Endodermal cell (in vitro differentiated cells): ENCODE data around the gene CALHM2. TPM values are rescaled to one million over a fixed set of nuclear protein-coding genes. Genes with fewer than 3 reads are reported as not detected.
A peak's percentile ranks its signal among the peaks of the same experiment; 100 is the strongest.

Experiments used
- DNase-seq: peaks from one replicate; pipeline ENCODE4 v3.0.0-alpha.2; 2017
- H3K27ac ChIP-seq: 2 replicates; pipeline ENCODE4 v1.5.1; 2013; ENCODE audit warnings: mild to moderate bottlenecking, low read depth, low read length, moderate library complexity
- H3K27me3 ChIP-seq: 2 replicates; pipeline ENCODE4 v1.6.1; 2013; ENCODE audit warnings: mild to moderate bottlenecking, low read length, moderate library complexity; ENCODE audit not compliant: insufficient read depth, control insufficient read depth, poor library complexity, severe bottlenecking
- H3K36me3 ChIP-seq: 2 replicates; pipeline ENCODE4 v1.7.0; 2013; ENCODE audit warnings: mild to moderate bottlenecking, low read length, moderate library complexity; ENCODE audit not compliant: control insufficient read depth, insufficient read depth
- H3K4me1 ChIP-seq: one replicate; pipeline ENCODE4 v1.7.0; 2013; ENCODE audit warnings: low read length; ENCODE audit not compliant: control insufficient read depth, insufficient read depth
- H3K4me3 ChIP-seq: 2 replicates; pipeline ENCODE4 v1.5.1; 2013; ENCODE audit warnings: mild to moderate bottlenecking, low read length, moderate library complexity
- H3K9ac ChIP-seq: 2 replicates; pipeline ENCODE4 v1.6.1; 2013; ENCODE audit warnings: mild to moderate bottlenecking, low read length, moderate library complexity; ENCODE audit not compliant: poor library complexity, severe bottlenecking; ENCODE audit errors: extremely low read depth
- H3K9me3 ChIP-seq: 2 replicates; pipeline ENCODE4 v1.6.1; 2013; ENCODE audit warnings: mild to moderate bottlenecking, low read length, moderate library complexity; ENCODE audit not compliant: control insufficient read depth
- H3K27ac Mint-ChIP-seq: 2 replicates; pipeline ENCODE4 v1.8.0; 2020; ENCODE audit warnings: mixed read lengths
- H3K27me3 Mint-ChIP-seq: 2 replicates; pipeline ENCODE4 v1.8.0; 2021; ENCODE audit warnings: mild to moderate bottlenecking, mixed read lengths; ENCODE audit not compliant: insufficient read depth
- H3K36me3 Mint-ChIP-seq: 2 replicates; pipeline ENCODE4 v1.8.0; 2020; ENCODE audit warnings: low read depth, mixed read lengths
- H3K4me1 Mint-ChIP-seq: 2 replicates; pipeline ENCODE4 v1.8.0; 2020; ENCODE audit warnings: mixed read lengths
- H3K4me3 Mint-ChIP-seq: 2 replicates; pipeline ENCODE4 v1.8.0; 2020; ENCODE audit warnings: mild to moderate bottlenecking, moderate library complexity, mixed read lengths
- H3K9me3 Mint-ChIP-seq: 2 replicates; pipeline ENCODE4 v1.8.0; 2020; ENCODE audit warnings: mild to moderate bottlenecking, mixed read lengths
- WGBS, 2 experiments: methylation state at CpG; one replicate each; pipeline versions ENCODE4 v1.1.5 to v1.1.7; 2013; ENCODE audit warnings: missing lambda C conversion rate in 2 of 2, mixed read lengths in 1 of 2; ENCODE audit not compliant: insufficient coverage in 1 of 2, insufficient read length in 1 of 2; 5-methylcytosine and 5-hydroxymethylcytosine counted together
- total RNA-seq, 2 donors: library from RNA; stranded (reverse); fragmentation: NEBNext Ultra II Directional in 1 of 2; extraction: Animal tissue kit (Norgen Biotek cat#: 25700) in 1 of 2; gene quantifications; 2 replicates in 1 of 2; 3 replicates in 1 of 2; pipeline ENCODE4 v1.2.1, GENCODE V29; 2021
- TF ChIP-seq, protein P1 (sequence below): fragments of 200-600 bp; sonication (generic); conservative IDR thresholded peaks from 2 replicates; pipeline ENCODE4 v1.5.0; 2021; ENCODE audit warnings: antibody characterized with exemption, mild to moderate bottlenecking

CALHM2 gene
- total RNA-seq, 2 donors from 2014 or later: 1.0 to 3.1 TPM

DNA sequence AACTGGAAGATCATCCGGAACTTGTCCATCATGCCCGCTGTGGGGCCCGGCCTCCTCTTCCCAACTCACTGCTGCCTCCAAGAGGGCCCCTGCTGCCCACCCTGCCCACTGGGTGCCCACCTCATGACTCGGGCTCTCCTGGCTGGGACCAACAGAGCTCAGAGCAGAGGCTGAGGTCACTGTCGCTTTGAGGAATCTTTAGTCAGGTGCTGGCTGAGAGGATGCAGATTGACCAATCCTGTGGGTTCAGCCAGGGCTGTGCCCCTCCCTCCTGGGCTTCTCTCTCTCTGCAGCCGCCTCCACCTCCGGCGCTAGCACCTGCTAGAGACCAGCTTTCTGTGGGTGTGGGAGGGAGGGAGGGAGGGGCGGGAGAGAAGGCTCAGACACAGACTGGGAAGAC, 6.5 kb upstream of the CALHM2 start, which contains the start of gene CALHM1:
Gene CALHM1, minus strand, starts transcription at position 181 of the 400 bp plus-strand sequence. Its CDS starts 149 bp downstream, at position 32.
- 59 to 100% methylated on average over 3 to 8 of the region's 9 CpGs for WGBS, 2 experiments
- TF ChIP-seq, protein P1, sequence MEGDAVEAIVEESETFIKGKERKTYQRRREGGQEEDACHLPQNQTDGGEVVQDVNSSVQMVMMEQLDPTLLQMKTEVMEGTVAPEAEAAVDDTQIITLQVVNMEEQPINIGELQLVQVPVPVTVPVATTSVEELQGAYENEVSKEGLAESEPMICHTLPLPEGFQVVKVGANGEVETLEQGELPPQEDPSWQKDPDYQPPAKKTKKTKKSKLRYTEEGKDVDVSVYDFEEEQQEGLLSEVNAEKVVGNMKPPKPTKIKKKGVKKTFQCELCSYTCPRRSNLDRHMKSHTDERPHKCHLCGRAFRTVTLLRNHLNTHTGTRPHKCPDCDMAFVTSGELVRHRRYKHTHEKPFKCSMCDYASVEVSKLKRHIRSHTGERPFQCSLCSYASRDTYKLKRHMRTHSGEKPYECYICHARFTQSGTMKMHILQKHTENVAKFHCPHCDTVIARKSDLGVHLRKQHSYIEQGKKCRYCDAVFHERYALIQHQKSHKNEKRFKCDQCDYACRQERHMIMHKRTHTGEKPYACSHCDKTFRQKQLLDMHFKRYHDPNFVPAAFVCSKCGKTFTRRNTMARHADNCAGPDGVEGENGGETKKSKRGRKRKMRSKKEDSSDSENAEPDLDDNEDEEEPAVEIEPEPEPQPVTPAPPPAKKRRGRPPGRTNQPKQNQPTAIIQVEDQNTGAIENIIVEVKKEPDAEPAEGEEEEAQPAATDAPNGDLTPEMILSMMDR: no peak
- Mint-ChIP-seq H3K4me1 (no peaks in the 10 kb centered on the region), H3K4me3 (no peak within 1 kb of the TSS), H3K27me3 (no peaks in the 10 kb centered on the region), H3K27ac (no peak within 1 kb of the TSS), H3K36me3 (no peaks in the 10 kb centered on the region), H3K9me3 (no peaks in the 10 kb centered on the region)
- no peak within 1 kb of the TSS for H3K9ac ChIP-seq
- H3K27me3 ChIP-seq: no peaks in the 10 kb centered on the region
- no peaks in the 10 kb centered on the region for H3K4me1 ChIP-seq
- peak; percentile 91 for DNase-seq
- no peaks in the 10 kb centered on the region for H3K36me3 ChIP-seq
- H3K27ac ChIP-seq: no peak within 1 kb of the TSS
- no peaks in the 10 kb centered on the region for H3K9me3 ChIP-seq
- no peak within 1 kb of the TSS for H3K4me3 ChIP-seq

GRCh38 chr10:103457896-103458583, 5.9 kb upstream of the CALHM2 start:
- H3K4me1 ChIP-seq: no peaks in the 10 kb centered on the region

GRCh38 chr10:103457176-103457712, 5.1 kb upstream of the CALHM2 start:
- no peak overlapping the region for H3K27ac ChIP-seq
- Mint-ChIP-seq H3K9me3 (no peaks in the 10 kb centered on the region), H3K4me1 (no peaks in the 10 kb centered on the region), H3K36me3 (no peaks in the 10 kb centered on the region), H3K27me3 (no peaks in the 10 kb centered on the region), H3K27ac (no peak overlapping the region), H3K4me3 (no peak overlapping the region)
- TF ChIP-seq, protein P1: no peak
- no peak for DNase-seq
- H3K4me3 ChIP-seq: no peak overlapping the region
- H3K9me3 ChIP-seq: no peaks in the 10 kb centered on the region
- WGBS, 2 experiments: 87 to 100% methylated on average over 3 to 8 of the region's 8 CpGs
- H3K9ac ChIP-seq: no peak overlapping the region
- no peaks in the 10 kb centered on the region for H3K27me3 ChIP-seq
- H3K4me1 ChIP-seq: no peaks in the 10 kb centered on the region
- H3K36me3 ChIP-seq: no peaks in the 10 kb centered on the region

More at GRCh38 chr10:103457896-103458583, 5.9 kb upstream of the CALHM2 start:
- Mint-ChIP-seq H3K27ac (no peak overlapping the region), H3K4me3 (no peak overlapping the region), H3K9me3 (no peaks in the 10 kb centered on the region), H3K27me3 (no peaks in the 10 kb centered on the region), H3K4me1 (no peaks in the 10 kb centered on the region), H3K36me3 (no peaks in the 10 kb centered on the region)
- no peak overlapping the region for H3K27ac ChIP-seq
- WGBS, 2 experiments: 93 to 98% methylated on average over 32 to 39 of the region's 39 CpGs
- no peak overlapping the region for H3K9ac ChIP-seq
- no peak overlapping the region for H3K4me3 ChIP-seq
- no peak for DNase-seq
- H3K9me3 ChIP-seq: no peaks in the 10 kb centered on the region
- H3K36me3 ChIP-seq: no peaks in the 10 kb centered on the region
- TF ChIP-seq, protein P1: no peak
- H3K27me3 ChIP-seq: no peaks in the 10 kb centered on the region
